GM12865 (cell line): Measurements from ENCODE around the gene PLEKHG7.

Experiments used
- DNase-seq: peaks from one replicate; pipeline ENCODE4 v3.0.0; 2010; ENCODE audit warnings: low read depth
- H3K4me3 ChIP-seq: 2 replicates; pipeline ENCODE4 v1.5.1; 2011; ENCODE audit warnings: mild to moderate bottlenecking, low read depth, low read length, control low read depth
- CTCF ChIP-seq: IDR thresholded peaks from 2 replicates; pipeline ENCODE4 v1.5.1; 2011; ENCODE audit warnings: low read length, control low read depth, low read depth, inconsistent platforms; ENCODE audit not compliant: insufficient read depth; ENCODE audit errors: missing control alignments

The PLEKHG7 gene

GRCh38 chr12:92690601-92691000 lies 12.2 kb upstream of the PLEKHG7 start:
- no peak overlapping the region for H3K4me3 ChIP-seq
- DNase-seq: no peak
- TF ChIP-seq CTCF: no peak

- no peak for DNase-seq
- no peak overlapping the region for H3K4me3 ChIP-seq
- no peak for TF ChIP-seq CTCF
Observed at GRCh38 chr12:92695056-92695455, 7.7 kb upstream of the PLEKHG7 start.

- DNase-seq: no peak
- H3K4me3 ChIP-seq: no peak overlapping the region
- TF ChIP-seq CTCF: no peak
Observed at GRCh38 chr12:92695577-92695976, 7.2 kb upstream of the PLEKHG7 start.

- TF ChIP-seq CTCF: no peak
- H3K4me3 ChIP-seq: no peak overlapping the region
- no peak for DNase-seq
Observed at GRCh38 chr12:92696216-92696615, 6.6 kb upstream of the PLEKHG7 start.

GRCh38 chr12:92698474-92698873 lies 4.3 kb upstream of the PLEKHG7 start:
- H3K4me3 ChIP-seq: no peak overlapping the region
- DNase-seq: no peak
- TF ChIP-seq CTCF: no peak

GRCh38 chr12:92701441-92701840 lies 1.3 kb upstream of the PLEKHG7 start:
- no peak for TF ChIP-seq CTCF
- DNase-seq: no peak
- no peak overlapping the region for H3K4me3 ChIP-seq

- DNase-seq: no peak
- TF ChIP-seq CTCF: no peak
- peak overlapping the region; percentile 52 for H3K4me3 ChIP-seq
Observed at GRCh38 chr12:92703786-92704185, 997 bp downstream of the PLEKHG7 start.
